Esophagus mucosa (tissue), 1 donor: ENCODE data around the gene YLPM1. TPM values are rescaled to one million over a fixed set of nuclear protein-coding genes. Genes with fewer than 3 reads are reported as not detected.
A peak's percentile ranks its signal among the peaks of the same experiment; 100 is the strongest.

Source experiments
- ATAC-seq: fragments of 200-7000 bp; cut with Tn5 transposase; one replicate; pipeline ENCODE4 v1.9.1; 2020
- total RNA-seq: library from RNA; stranded (reverse); gene quantifications from one replicate; pipeline ENCODE4 v1.2.4, GENCODE V29; 2023
- donor health status: DM: yes; HTN: yes; CAD: no.

YLPM1 gene
- total RNA-seq, 1 donor from 2014 or later: 30.6 TPM

DNA sequence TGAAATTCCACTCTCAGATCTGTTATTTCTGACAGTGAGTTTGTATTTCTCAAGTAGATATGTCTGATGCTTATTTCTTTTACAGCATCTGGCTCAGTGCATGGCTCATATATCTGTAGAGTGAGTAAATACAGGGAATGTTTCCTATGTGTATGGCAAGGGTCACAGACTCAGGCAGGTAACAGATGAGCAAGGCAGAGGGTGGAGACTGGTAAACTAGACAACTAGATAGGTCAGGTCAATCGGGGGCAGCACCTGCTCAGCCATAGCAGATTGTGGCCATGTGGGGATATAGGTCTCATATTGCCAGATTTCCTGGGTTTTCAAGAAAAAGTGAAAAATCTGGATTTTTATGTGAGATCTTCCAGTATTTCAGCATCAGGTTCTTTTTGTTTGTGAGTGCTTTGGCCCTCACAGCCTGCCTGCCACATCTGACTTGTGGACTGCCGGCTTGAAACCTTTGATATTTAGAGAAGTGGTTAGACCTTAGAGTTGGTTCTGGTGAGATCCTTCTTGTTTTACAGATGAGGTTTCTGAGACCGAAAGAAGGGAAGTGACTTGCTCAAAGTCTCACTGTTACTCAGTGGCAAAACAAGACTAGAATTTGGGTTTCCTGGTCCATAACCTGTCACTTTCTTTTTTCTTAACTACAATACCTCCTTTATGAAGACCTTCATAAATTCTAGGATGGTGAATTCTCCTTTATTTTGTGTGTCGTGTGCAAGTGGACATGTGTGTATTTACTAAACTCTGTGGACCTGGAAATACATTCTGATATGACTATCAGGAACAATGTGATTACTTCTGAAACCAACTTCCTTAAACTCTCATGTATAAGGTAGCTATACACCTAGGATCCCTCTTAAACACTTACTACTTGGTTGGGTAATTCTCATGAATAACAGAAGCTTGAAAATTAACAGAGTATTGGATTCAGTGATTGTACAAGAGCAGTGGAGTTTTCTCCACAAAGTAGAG is 78.4 kb downstream of the YLPM1 start:
- no peak for ATAC-seq

DNA sequence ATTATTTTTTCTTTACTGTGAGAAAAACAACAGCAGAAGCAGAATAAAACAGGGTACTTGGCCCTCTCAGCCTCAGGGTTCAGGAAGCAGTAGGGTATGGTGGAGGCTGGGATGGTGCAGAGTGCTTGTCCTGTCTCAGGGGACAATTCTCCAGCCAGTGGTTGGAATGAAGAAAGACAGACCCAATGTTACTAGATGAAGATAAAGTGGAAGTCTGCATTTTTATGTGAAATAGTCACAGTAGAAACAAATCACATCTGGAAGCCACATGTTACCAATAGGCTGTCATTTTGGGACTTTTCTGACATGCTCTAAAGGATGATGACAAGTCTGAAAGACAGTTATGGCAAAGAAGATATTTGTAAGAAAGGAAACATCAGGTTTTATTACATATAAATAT is 80.5 kb downstream of the YLPM1 start:
- ATAC-seq: no peak

DNA sequence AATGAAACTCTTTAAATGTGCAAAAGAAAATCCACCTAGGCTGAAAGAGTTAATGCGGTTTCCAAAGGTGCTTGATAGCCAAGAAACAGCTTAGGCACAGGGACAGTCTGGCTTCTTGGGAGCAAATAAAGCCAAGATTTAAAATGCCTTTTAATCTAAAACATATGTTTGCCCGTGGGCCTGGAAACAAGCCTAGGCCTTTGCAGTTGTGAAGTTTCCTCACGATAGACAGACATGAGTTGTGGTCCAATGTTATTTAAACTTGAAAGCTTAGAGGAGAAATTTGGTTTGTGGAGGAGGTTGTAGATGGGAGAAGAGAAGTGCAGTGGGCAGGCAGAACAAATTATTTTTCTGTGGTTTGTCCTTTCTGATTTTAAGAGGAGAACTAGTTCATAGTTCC is 83.1 kb downstream of the YLPM1 start:
- ATAC-seq: no peak

DNA sequence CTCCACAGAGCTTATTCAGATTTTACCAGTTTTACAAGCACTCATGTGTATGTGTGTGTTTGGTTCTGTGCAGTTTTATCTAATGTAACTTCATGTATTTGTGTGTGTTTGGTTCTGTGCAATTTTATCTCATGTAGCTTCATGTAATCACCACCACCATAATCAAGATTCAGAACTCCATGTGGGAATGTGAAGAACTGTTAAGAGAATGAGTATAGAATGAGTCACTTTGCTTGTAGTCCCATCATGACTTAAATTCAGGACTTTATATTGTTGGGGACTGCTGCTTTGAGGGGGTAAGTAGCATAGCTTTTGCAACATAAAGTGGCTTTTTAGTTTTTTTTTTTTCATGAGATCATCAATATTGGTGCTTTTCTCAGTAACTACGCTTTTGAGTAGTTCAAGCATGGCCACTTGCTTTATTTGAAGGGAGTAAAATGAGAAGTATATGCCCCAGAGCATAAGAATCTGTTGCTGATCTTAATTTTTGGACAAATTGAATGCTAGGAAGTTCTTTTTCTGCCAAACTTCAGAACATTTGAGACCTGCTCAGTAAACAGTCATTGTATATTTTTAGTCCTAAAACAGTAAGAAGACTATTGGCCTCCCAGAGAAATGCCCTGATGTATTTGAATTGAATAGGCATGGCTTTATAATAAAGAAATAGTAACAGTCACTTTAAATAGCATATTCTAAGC is 84.0 kb downstream of the YLPM1 start:
- ATAC-seq: no peak

DNA sequence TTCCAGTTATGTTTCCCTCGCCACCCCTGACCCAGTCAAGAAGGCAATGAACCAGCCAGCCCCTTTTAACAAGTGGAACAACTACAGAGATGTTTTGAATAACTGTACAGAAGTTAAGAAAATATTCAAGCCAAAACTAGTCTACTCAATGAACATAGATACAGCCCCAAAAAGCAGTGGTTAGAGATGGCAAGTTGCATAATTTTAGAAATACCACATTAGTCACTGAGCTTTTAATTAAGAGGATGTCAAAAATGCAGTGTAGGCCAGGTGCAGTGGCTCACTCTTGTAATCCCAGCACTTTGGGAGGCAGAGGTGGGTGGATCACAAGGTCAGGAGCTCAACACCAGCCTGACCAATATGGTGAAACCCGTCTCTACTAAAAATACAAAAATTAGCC is 85.7 kb downstream of the YLPM1 start:
- ATAC-seq: peak; percentile 25

DNA sequence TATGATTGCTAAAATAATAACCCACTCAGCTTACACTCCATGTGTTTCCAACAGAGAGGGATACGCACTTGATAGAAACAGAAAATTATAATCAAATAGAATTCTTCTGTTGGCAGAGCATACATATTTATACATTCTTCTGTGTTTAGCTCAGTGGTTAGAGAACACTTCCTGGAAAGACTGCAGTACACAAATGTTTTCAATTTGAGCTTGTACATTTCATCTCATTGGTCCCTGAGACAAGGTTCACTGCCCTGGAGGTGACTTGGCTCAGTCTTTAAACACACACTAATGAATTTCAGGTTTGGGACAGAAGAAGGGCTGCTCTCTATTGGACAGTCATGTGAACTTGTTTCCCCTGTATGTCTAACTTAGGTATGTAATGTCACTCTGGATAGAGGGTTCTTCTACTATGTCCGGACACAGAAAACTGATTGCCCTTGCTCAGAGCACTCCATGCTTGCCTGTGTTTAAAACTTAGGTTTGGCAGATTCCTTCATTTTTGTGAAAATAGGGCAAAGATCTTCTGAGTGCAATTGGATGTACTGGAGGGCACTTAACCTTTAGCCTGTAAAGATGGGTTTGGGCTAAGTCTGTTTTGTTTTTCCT is 89.9 kb downstream of the YLPM1 start:
- no peak for ATAC-seq

DNA sequence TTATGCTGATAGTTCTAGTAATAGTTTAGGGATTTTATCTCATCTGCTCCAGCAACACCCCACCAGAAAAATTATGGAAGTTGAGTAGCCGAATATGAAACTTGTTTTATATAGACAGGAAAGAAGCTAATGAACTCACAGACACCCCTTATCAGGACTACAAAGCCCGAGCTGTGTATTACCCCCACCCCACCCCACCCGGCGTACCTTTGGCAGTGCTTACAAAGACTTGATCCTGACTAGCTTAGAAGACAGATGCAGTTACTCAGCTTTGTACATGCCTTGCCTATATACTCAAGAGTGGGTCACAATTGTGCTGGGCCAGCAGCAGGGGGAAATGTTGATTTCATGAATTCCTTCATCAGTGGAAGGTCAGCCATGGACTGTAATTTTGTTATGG is 90.5 kb downstream of the YLPM1 start:
- no peak for ATAC-seq

DNA sequence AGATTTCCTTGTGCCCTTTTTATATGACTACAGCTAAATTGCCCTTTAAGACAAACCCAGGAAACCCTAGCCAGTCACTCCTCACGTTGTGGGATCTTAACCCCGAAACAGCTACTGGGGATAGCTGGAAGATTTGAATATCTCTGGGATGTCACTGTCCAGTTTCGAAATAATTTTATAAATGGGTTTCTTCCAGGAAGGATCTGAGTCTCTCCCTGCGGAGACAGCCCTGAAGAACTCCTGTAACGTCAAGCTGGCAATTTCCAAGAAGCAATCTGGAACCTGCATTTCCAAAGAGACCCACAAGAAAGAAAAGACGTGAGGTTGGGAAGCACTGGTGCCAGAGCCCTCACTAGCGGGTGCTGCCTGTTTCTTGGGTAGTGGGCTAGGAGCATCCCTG is 91.9 kb downstream of the YLPM1 start:
- ATAC-seq: no peak

DNA sequence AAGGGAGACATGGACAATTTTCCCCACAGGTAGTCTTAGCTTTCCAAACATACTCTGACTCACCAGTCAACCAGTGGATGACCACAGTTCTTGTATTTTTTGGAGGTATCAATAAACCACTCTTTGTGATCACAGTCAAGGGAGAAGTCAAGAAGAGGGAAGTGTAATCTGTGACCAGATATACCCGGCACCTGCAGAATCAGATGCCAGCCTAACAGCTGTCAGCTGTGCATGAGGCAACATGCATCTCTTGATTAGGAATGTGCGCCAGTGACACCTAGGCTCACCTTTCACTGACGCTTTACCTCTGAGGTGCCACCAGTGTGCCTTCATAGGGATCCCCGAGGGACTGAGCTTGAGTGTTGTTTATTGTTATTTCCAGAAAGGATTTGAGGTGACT is 92.8 kb downstream of the YLPM1 start:
- ATAC-seq: no peak

DNA sequence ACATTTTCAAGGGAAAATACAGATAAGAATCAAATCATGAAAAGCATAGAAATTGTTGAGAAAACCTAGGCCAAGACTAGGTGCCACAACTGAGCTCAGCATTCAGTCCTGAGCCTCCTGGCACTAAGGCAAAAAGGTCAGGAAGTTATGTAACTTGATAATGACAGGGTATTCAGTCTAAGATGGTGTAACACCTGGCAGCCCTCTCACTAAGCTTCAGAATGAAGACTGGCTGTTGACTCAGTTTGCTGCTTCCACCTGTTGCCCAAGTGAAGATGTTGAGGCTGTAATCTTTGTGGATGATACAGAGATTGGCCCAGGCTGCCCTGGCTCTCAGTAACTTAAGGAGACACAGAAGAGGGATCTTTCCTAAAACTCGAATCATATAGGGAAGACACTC is 93.2 kb downstream of the YLPM1 start:
- no peak for ATAC-seq

DNA sequence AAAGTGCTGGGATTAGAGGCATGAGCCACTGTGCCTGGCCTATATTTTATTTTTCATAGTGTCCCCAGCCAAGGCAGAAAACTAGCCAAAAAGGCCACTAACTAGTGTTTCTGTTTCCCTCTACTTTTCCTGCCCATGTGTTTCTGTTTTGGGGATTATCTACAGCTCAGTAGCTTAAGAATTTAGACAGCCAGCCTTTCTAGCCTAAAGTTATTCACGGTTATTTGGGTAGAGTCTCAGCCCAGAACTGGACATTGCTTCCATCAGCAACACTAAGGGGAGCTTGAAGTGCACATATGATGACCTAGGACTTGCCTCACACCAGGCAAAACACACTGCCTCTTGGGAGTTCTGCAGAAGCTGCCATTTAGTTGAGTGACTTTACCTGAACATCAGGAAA is 94.9 kb downstream of the YLPM1 start:
- no peak for ATAC-seq

DNA sequence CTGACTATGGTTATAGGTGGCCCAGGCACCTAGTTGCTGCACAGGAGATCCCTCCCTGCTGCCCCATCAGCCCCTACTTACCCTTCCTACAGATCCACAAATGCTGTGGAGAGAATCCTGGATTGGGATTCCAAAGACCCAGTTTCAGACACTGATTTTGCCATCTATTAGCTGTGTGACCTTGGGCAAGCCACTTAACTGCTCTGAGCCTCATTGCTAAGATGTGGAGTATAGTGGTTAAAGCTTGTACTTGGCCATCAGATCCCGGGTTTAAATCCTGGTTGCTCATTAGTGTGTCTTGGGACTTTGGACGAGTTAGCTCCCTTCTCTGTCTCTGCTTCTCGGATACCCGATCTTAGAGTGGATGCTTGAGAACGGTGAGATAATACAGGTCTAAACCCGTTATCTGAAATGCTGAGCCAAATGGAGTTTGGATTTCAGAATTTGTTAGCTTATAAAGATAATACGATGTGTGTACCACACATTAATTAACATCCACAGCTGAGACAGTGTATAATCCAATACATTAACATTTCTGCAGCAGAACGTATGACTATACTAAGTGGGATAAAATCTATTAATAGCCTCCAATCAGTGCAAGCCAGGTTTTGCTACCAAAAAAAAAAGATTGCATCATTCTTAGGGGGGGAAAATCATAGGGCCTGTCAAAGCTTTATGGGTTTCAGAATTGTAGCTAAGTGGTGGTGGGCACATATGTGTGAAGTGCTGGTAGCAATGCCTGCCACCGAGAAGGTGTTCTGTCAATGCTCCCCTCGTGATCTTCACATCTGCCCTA is 96.8 kb downstream of the YLPM1 start:
- ATAC-seq: no peak

DNA sequence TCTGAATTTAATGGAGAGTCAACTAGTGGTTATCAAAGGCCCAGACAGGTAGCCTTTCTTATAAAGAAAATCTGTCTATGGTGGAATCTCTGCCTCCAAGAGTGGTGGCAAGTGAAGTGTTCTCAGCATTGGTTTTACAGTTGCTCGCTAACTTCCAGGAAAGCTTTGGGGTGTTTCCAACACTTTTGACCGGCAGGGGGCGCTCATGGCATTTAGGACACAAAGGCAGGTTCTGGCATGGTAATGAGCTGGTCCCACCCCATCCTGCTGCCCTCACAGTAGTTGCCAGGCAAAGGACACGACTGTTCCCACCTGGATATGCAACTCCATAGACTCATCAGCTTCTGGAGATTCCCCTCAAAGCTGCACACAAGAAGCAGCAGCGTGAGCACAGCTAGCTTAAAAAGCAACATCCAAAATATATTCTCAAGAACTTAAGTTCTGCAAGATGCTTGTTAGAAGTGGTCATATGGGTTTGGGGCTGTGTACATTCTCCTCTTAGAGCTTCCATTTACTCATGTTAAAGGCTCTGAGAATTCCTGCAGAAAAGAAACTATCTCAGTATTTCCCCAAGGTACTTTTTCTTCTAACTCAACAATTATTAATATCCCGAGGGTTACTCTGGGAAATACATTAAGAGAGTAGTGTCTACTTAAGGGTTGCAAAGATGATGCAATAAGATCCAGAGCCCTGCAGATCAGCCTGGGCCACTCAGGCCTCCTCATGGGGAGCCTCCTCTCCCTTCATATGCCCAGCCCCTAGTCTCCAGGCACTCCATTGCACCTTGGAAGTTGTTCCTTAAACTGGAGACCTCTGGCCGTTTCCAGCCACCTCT is 98.0 kb downstream of the YLPM1 start:
- ATAC-seq: peak; percentile 68

DNA sequence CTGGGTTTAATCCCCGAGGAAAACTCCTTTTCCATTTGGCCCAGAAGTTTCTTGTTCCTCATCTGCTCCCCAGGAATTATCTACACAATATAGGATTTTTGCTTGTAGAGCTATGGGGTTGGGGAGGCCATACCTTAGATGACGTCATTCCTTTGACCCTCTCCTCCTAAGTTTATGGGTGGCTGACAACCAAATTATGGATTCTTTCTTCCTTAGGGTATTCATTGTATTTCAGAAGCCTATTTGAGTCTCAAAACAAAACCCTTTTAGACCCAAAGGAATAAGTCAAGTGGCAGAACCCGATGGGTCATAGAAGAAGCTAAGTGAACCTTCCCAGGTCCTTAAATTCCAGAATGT is 98.6 kb downstream of the YLPM1 start:
- ATAC-seq: no peak

DNA sequence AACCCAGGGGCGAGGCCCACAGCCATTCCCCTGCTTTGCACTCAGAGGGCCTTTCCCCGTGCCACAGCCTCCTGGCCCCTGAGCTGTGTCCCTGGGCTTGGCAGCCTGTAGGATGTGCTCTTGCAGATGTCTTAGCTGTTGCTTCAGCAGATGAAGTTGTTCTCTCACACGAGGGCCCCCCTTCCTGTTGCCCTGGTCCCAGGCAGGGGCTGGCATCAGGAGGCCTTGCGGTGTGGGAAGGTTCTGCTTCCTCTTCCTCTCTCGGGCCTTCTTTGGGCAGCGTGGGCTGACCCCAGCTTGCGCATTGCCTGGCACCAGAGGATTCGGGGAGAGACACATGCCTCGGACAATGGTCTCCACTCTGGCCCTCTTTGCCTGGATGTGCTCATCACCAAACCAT is 100.2 kb downstream of the YLPM1 start:
- no peak for ATAC-seq

DNA sequence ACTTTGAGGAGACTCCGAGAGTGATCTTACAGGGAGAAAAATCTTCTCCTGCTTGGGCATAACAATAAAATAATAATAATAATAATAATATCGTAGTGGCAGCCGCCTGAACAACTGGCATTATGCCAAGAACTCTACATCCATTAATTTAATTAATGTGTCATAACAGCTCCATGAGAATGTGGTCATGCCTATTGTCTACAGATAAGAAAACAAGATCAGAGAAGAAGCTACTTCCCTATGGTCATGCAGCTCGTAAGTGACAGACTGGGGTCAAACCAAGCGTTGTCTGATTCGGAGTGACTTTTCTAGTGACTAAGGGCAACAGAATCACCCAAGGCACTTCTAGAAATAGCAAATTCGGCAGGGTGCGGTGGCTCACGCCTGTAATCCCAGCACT is 101.1 kb downstream of the YLPM1 start:
- ATAC-seq: no peak

DNA sequence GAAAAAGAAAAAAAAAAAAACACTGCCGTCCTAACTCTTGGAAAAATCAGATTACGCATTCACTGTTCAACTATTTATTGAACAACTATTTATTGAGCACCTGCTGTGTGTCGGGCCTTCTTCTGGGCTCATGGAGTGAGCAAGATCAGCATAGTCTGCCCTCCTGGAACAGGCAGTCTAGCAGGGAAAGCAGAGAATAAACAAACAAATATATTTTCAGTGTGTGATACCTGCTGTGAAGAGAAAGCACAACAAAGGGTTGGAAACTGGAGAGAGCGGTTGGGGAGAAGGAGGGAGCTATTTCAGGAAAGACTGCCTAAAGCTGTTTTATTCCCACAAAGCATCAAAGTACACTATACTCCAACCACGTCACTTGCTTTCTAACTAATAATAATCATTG is 102.0 kb downstream of the YLPM1 start:
- no peak for ATAC-seq

DNA sequence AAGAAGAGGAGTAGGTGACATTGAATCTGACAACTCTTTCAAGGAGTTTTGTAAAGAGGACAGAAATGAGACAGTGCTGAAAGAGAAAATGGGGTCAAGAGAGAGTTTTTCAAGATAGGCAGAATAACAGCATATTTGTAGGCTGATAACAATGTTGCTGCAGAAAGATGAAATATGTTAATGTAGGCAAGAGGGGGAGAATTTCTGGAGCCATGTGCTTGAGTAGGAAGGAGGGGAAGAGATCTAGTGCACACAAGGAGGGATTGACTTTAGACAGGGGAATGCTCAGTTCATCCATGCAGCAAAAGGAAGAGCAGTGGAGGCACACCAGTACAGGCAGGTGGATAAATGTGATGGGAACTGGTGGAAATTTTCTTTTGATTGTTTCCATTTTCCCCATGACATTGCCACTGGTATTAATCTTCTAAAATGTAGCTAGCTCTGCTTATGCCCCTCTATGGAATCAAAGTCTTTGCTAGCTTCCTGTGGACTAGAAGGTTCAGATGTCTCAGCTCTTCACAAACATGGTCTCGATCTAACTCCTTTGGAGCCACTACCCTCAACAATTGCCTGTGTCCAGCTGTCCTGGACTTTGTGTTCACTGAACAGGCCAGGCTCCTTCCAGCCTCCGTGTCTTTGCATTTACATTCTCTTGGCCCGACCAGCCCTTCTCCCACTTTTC is 103.7 kb downstream of the YLPM1 start:
- no peak for ATAC-seq

DNA sequence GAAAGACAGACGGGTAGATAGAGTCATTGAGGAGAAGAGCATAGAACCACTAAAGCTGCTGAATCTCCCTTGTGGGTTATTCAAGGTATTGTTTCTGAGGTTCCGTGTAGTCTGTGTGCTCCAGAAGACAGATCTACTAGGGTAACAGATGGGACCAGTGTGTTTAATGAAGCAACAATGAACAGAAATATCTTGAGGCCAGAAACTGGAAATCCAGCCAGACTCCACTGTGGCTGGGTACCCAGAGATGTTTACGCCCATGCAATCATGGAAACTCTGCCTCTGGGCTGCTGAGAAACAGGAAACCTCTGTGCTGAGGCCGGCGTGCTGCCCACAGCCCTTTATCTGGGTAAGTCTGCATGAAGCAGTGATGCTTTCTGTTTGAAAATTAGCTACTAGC is 104.6 kb downstream of the YLPM1 start:
- no peak for ATAC-seq

DNA sequence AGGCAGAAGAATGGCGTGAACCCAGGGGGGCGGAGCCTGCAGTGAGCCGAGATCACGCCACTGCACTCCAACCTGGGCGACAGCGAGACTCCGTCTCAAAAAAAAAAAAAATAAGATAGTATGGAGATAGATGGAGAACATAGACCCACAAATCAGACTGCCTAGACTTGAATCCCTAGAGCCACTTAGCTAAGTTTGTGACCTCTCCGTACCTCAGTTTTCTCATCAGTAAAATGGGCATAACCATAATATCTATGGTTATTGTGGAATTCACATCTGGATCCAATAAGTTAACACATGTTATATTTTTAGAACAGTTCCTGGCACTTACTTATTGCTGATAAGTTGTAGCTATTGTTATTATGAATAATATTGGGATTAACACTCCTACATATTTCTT is 105.6 kb downstream of the YLPM1 start:
- no peak for ATAC-seq

DNA sequence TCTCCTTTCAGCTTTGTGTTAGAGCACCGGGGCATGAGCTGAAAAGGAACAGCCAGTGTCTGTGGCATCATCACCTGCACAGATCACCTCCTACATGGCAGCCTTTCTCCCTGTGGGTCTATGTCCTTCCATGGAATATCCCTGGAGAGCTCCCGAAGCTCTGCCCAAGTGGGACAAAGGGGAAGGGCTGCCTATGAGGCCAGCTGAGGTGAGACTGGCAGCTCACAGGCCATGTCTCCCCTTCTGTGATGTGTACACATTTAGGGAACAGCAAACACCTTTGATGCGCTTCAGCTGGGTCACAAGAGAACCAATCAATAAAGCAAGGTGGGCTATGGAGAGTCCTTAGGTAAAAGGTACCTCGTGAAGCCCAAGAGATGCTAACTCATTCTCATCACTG is 108.7 kb downstream of the YLPM1 start:
- ATAC-seq: no peak
